GM12874 (cell line): ENCODE measurements around the gene ZBTB16.

ENCODE experiments used
- CTCF ChIP-seq: IDR thresholded peaks from 2 replicates; pipeline ENCODE4 v1.5.1; 2011; ENCODE audit warnings: low read depth, mild to moderate bottlenecking, control low read depth, low read length, moderate library complexity; ENCODE audit not compliant: insufficient read depth

The ZBTB16 gene

DNA sequence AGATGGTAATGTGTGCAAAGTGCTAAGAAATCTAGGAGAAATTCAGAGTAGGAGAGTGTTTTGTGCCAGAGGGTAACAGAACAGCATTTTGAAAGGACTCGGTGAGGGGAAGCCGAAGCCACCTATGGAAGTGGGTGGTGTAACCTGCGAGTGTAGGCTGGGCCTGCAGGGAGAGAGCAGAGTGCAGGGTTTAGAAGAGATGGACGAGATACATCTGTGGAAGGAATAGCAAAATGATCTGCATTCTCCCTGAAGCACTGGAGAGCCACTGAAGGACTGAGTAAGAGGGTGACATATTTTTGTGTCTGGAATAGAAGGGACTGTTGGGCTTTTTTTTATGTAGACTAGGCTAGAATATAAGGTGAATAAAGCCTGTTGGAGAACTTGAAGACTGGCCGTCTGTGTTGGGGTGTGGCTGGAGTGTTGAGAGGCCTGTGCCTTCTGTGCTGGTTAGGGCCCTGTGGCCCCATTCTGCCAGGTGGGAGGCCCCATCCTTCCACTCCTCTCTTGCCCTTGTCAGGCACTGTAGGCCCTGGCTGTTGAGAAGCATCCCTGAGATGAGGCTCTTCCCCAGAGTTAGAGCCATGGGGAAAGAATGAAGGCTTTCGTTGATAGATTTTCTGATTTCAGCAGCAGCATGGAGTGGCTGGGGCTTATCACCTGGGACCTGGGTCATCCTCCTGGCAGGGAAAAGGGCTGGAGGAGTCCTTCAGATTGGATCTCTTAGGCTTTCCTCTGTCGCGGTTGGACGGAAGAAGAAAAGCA lies 102.2 kb downstream of the ZBTB16 start:
- no peak for TF ChIP-seq CTCF

- TF ChIP-seq CTCF: no peak
These were observed 103.2 kb downstream of the ZBTB16 start for GRCh38 chr11:114162719-114163123.

DNA sequence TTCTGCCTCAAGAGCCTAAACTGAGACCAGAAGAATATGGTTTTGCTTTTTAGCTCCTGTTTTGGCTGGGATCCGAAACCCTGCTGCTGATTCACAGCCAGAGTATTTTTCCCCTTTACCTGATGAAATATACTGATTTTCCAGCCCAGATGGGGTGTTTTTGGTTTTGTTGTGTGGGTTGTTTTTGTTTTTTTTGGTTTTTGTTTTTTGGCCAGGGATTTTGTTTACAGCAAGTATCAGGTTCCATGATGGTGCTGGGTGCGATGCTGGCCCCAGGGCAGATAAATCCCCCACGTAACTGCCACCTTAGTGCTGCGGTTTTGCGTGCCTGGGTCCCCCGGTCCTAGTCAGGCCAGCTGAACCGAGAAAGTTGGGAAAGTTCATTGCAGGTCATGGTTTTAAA lies 103.7 kb downstream of the ZBTB16 start:
- TF ChIP-seq CTCF: no peak

GRCh38 chr11:114163830-114164401 lies 104.4 kb downstream of the ZBTB16 start:
- no peak for TF ChIP-seq CTCF

- TF ChIP-seq CTCF: no peak
These were observed 105.0 kb downstream of the ZBTB16 start for GRCh38 chr11:114164546-114164945.

GRCh38 chr11:114165326-114166230 lies 106.1 kb downstream of the ZBTB16 start:
- no peak for TF ChIP-seq CTCF

- TF ChIP-seq CTCF: no peak
These were observed 106.9 kb downstream of the ZBTB16 start for GRCh38 chr11:114166362-114166761.
